Measurements from ENCODE around the gene RBM20. TPM values are rescaled to one million over a fixed set of nuclear protein-coding genes. Genes with fewer than 3 reads are reported as not detected.
A peak's percentile ranks its signal among the peaks of the same experiment; 100 is the strongest.
"Not testable (repeated sequence)": the region's sequence is repeated elsewhere in the genome, so short reads cannot be mapped to it uniquely, and the experiment has no call there.

Gene RBM20
- polyA plus RNA-seq, 1 experiment, result 0.11 TPM

- CTCF ChIA-PET, result no interaction called here
- POLR2A ChIA-PET, result no interaction called here
- no peak overlapping the region for H3K4me3 ChIP-seq (ENCODE audit: low read depth, low read length)
- no peaks in the 10 kb centered on the region for H3K27me3 ChIP-seq (ENCODE audit: control insufficient read depth, insufficient read depth, low read length)
- TF ChIP-seq, protein P1, sequence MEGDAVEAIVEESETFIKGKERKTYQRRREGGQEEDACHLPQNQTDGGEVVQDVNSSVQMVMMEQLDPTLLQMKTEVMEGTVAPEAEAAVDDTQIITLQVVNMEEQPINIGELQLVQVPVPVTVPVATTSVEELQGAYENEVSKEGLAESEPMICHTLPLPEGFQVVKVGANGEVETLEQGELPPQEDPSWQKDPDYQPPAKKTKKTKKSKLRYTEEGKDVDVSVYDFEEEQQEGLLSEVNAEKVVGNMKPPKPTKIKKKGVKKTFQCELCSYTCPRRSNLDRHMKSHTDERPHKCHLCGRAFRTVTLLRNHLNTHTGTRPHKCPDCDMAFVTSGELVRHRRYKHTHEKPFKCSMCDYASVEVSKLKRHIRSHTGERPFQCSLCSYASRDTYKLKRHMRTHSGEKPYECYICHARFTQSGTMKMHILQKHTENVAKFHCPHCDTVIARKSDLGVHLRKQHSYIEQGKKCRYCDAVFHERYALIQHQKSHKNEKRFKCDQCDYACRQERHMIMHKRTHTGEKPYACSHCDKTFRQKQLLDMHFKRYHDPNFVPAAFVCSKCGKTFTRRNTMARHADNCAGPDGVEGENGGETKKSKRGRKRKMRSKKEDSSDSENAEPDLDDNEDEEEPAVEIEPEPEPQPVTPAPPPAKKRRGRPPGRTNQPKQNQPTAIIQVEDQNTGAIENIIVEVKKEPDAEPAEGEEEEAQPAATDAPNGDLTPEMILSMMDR (IDR thresholded peaks at IDR 0.05; ENCODE audit: low read depth, low read length), result no peak
- no peak overlapping the region for H3K27ac ChIP-seq (ENCODE audit: low read depth, low read length)
- no peak for DNase-seq (ENCODE audit: low read depth, low spot score)
- H3K9me3 ChIP-seq (ENCODE audit: control insufficient read depth, insufficient read depth, low read length), result no peaks in the 10 kb centered on the region
Observed at GRCh38 chr10:110704906-110705476, 60.9 kb downstream of the RBM20 start.

DNA sequence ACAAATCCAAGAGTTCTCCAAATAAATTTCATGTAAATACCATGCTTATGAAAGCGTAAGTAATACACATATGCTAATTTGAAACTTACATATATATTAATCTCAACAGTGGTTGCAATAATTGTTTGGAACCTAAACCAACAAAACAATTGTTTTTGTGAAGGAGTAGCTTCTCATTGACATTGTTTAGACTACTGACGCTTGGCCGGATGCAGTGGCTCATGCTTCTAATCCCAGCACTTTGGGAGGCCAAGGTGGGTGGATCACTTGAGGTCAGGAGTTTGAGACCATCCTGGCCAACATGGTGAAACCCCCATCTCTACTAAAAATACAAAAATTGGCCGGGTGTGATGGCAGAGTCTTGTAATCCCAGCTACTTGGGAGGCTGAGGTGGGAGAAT is 61.5 kb downstream of the RBM20 start:
- H3K4me3 ChIP-seq (ENCODE audit: low read depth, low read length); H3K9me3 ChIP-seq (ENCODE audit: control insufficient read depth, insufficient read depth, low read length); H3K27ac ChIP-seq (ENCODE audit: low read depth, low read length); H3K27me3 ChIP-seq (ENCODE audit: control insufficient read depth, insufficient read depth, low read length); POLR2A ChIA-PET; DNase-seq (ENCODE audit: low read depth, low spot score): not testable (repeated sequence)
- CTCF ChIA-PET, result interaction anchor here (2.0 kb wide), 1 partner anchor 33 kb away, joined by 13 read pairs; no protein-coding TSS in a partner anchor

GRCh38 chr10:110706690-110707098 is 62.6 kb downstream of the RBM20 start:
- POLR2A ChIA-PET, result interaction anchor here (0.5 to 1.6 kb wide), 4 partner anchors 20 to 99 kb away, joined by 3 to 6 read pairs (median 4); no protein-coding TSS in a partner anchor
- CTCF ChIA-PET, result interaction anchor here (0.5 to 2.0 kb wide), 7 partner anchors 22 to 811 kb away, joined by 3 to 13 read pairs (median 3); no protein-coding TSS in a partner anchor
- peak; percentile 79 for DNase-seq (ENCODE audit: low read depth, low spot score)

DNA sequence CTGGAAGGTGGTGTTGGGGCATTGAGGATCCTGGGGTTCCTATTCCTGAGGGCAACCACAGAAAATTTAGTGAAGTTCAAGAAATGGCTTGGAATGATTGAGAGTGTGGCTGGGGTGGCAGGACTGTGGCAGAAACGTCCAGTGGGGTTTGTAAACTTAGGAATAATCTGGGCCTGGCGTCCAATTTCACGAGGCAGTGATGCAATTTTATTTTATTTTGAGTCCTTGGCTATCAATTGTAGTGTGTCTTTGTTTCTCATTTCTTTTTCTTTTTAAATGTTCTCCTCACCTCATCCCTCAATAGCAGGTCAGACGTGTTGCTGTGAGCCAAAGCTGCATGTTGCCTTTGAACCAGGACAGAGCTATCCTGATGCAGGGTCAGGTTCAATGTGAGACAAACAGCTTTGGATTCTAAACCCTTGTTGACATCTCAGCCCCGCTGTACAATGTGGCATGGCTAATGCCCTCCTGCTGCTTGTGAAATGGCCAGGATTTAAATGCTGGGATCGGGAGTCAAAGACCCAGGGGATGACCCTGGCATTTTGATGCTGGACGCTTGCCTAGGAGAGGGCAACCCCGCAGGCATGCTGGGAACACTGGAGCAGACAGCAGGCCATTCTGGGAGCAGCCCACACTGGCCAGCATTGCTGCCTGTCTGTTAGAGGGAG is 64.8 kb downstream of the RBM20 start:
- CTCF ChIA-PET, result interaction anchor here (1.4 kb wide), 1 partner anchor 142 kb away, joined by 3 read pairs; the partner anchor contains the start of gene SMC3
- TF ChIP-seq, protein P1 (IDR thresholded peaks at IDR 0.05; ENCODE audit: low read depth, low read length), result no peak
- DNase-seq (ENCODE audit: low read depth, low spot score), result no peak
- POLR2A ChIA-PET, result no interaction called here
- Histone ChIP-seq H3K9me3 (ENCODE audit: control insufficient read depth, insufficient read depth, low read length) (no peaks in the 10 kb centered on the region), H3K4me3 (ENCODE audit: low read depth, low read length) (no peak overlapping the region), H3K27me3 (ENCODE audit: control insufficient read depth, insufficient read depth, low read length) (peaks cover 3% of the 10 kb centered on the region), H3K27ac (ENCODE audit: low read depth, low read length) (no peak overlapping the region)

More at GRCh38 chr10:110706690-110707098, 62.6 kb downstream of the RBM20 start:
- no peaks in the 10 kb centered on the region for H3K9me3 ChIP-seq (ENCODE audit: control insufficient read depth, insufficient read depth, low read length)
- TF ChIP-seq, protein P1 (IDR thresholded peaks at IDR 0.05; ENCODE audit: low read depth, low read length), result no peak
- peak overlapping the region; percentile 71 for H3K27ac ChIP-seq (ENCODE audit: low read depth, low read length)
- H3K4me3 ChIP-seq (ENCODE audit: low read depth, low read length), result no peak overlapping the region
- H3K27me3 ChIP-seq (ENCODE audit: control insufficient read depth, insufficient read depth, low read length), result no peaks in the 10 kb centered on the region

DNA sequence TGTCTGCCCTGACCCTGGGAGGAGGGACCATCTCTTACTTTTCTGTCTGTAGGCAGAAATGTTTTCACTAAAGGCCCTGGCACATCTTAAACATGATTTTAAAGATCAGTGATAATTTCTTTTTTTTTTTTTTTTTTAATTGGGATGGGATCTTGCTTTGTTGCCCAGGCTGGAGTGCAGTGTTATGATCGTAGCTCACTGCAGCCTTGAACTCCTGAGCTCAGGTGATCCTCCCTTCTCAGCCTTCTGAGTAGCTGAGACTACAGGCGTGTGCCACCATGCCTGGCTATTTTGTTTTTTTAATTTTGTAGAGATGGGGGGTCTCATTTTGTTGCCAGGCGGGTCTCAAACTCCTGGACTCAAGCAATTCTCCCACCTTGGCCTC is 65.3 kb downstream of the RBM20 start:
- Histone ChIP-seq H3K9me3 (ENCODE audit: control insufficient read depth, insufficient read depth, low read length) (no peaks in the 10 kb centered on the region), H3K27ac (ENCODE audit: low read depth, low read length) (no peak overlapping the region), H3K27me3 (ENCODE audit: control insufficient read depth, insufficient read depth, low read length) (peaks cover 3% of the 10 kb centered on the region), H3K4me3 (ENCODE audit: low read depth, low read length) (no peak overlapping the region)
- ChIA-PET CTCF (interaction anchor here (1.3 kb wide), 1 partner anchor 37 kb away, joined by 3 read pairs; no protein-coding TSS in a partner anchor), POLR2A (no interaction called here)
- TF ChIP-seq, protein P1 (IDR thresholded peaks at IDR 0.05; ENCODE audit: low read depth, low read length), result no peak
- no peak for DNase-seq (ENCODE audit: low read depth, low spot score)

Data from AG04450 (cell line).